Lower lobe of right lung (tissue), 2 donors: ENCODE results near the gene RPS6KB2. TPM values are rescaled to one million over a fixed set of nuclear protein-coding genes. Genes with fewer than 3 reads are reported as not detected.

Source experiments
- ATAC-seq, 2 donors: fragments of 200-7000 bp; cut with Tn5 transposase; one replicate each; pipeline ENCODE4 v1.9.1; 2020 to 2022; ENCODE audit warnings: mild to moderate bottlenecking in 2 of 2, moderate library complexity in 2 of 2
- DNase-seq: peaks from one replicate; pipeline ENCODE4 v3.0.0-alpha.2; 2020
- H3K27ac ChIP-seq: fragments of 200-600 bp; one replicate; pipeline ENCODE4 v1.8.0; 2022
- H3K27me3 ChIP-seq: fragments of 200-600 bp; one replicate; pipeline ENCODE4 v1.8.0; 2022; ENCODE audit warnings: low read depth
- H3K36me3 ChIP-seq: fragments of 200-600 bp; one replicate; pipeline ENCODE4 v1.8.0; 2022; ENCODE audit warnings: mild to moderate bottlenecking
- H3K4me1 ChIP-seq: fragments of 200-600 bp; one replicate; pipeline ENCODE4 v1.8.0; 2022
- H3K4me3 ChIP-seq: fragments of 200-600 bp; one replicate; pipeline ENCODE4 v1.8.0; 2022; ENCODE audit warnings: mild to moderate bottlenecking
- H3K9me3 ChIP-seq: fragments of 200-600 bp; one replicate; pipeline ENCODE4 v1.8.0; 2022
- CTCF ChIP-seq: fragments of 200-600 bp; IDR thresholded peaks from one replicate; pipeline ENCODE4 v1.8.0; 2022; ENCODE audit warnings: antibody characterized with exemption, mild to moderate bottlenecking
- intact Hi-C: fragments of 100-400 bp; cut with DNase I; formaldehyde crosslinking; loops from one replicate; pipeline ENCODE4 v1.11.0; 2022
- long read RNA-seq: library from polyadenylated mRNA; unstranded; transcript quantifications from one replicate; pipeline ENCODE4 v2.0.0, GENCODE V29; 2021
- total RNA-seq: library from RNA; stranded (reverse); fragmentation: NEBNext Ultra II Directional; extraction: Animal tissue kit (Norgen Biotek cat#: 25700); gene quantifications from one replicate; pipeline ENCODE4 v1.2.1, GENCODE V29; 2021
- donor health status: DM: no; HTN: yes; CAD: no; lungs with severe emphysema.

The RPS6KB2 gene
- 42.1 TPM for total RNA-seq
- long read RNA-seq, transcript RPS6KB2-201 (15 exons, 1,733 nt) = major isoform, 29 of 54 reads
- long read RNA-seq, partial matches to known transcripts = 5 of 54 reads
- long read RNA-seq, other reads (novel, unspliced or antisense) = 20 of 54 reads

- no peak for TF ChIP-seq CTCF
- DNase-seq (peak; percentile 99), ATAC-seq (peak; percentile 95 to 97)
- H3K36me3 ChIP-seq = peaks cover 33% of the 10 kb centered on the region
- no peaks in the 10 kb centered on the region for H3K27me3 ChIP-seq
- intact Hi-C loops = no loop called here
- H3K9me3 ChIP-seq = no peaks in the 10 kb centered on the region
- H3K4me3 ChIP-seq = peak within 1 kb of the TSS; percentile 77
- peaks cover 24% of the 10 kb centered on the region for H3K4me1 ChIP-seq
- peak within 1 kb of the TSS; percentile 87 for H3K27ac ChIP-seq
Measured at GRCh38 chr11:67428052-67429001, at the start of gene RPS6KB2. Gene RPS6KB2 (plus strand): TSS chr11:67428494. CDS start chr11:67428546, 52 bp downstream.

GRCh38 chr11:67378544-67378943 is 49.8 kb upstream of the RPS6KB2 start:
- no peaks in the 10 kb centered on the region for H3K36me3 ChIP-seq
- no peak overlapping the region for H3K4me3 ChIP-seq
- DNase-seq = no peak
- H3K27me3 ChIP-seq = no peaks in the 10 kb centered on the region
- H3K4me1 ChIP-seq = peaks cover 34% of the 10 kb centered on the region
- H3K9me3 ChIP-seq = no peaks in the 10 kb centered on the region
- intact Hi-C loops = no loop called here
- H3K27ac ChIP-seq = no peak overlapping the region
- no peak for TF ChIP-seq CTCF
- ATAC-seq = no peak

- Histone ChIP-seq H3K4me3 (no peak overlapping the region), H3K36me3 (no peaks in the 10 kb centered on the region), H3K27ac (no peak overlapping the region), H3K4me1 (peaks cover 27% of the 10 kb centered on the region), H3K27me3 (no peaks in the 10 kb centered on the region), H3K9me3 (no peaks in the 10 kb centered on the region)
- intact Hi-C loops = no loop called here
- no peak for TF ChIP-seq CTCF
- DNase-seq (no peak), ATAC-seq (no peak)
Measured at GRCh38 chr11:67379061-67380058, 48.9 kb upstream of the RPS6KB2 start.

GRCh38 chr11:67381244-67381972 is 46.9 kb upstream of the RPS6KB2 start:
- intact Hi-C loops = no loop called here
- peak overlapping the region; percentile 64 for H3K27ac ChIP-seq

More at GRCh38 chr11:67381244-67381972, 46.9 kb upstream of the RPS6KB2 start:
- DNase-seq (no peak), ATAC-seq (peak; percentile 34)
- H3K4me3 ChIP-seq = no peak overlapping the region
- no peaks in the 10 kb centered on the region for H3K9me3 ChIP-seq
- TF ChIP-seq CTCF = no peak
- H3K4me1 ChIP-seq = peaks cover 21% of the 10 kb centered on the region
- H3K36me3 ChIP-seq = no peaks in the 10 kb centered on the region
- H3K27me3 ChIP-seq = no peaks in the 10 kb centered on the region
